SK-MEL-5 (cell line): ENCODE results near the gene HMCN1. TPM values are rescaled to one million over a fixed set of nuclear protein-coding genes. Genes with fewer than 3 reads are reported as not detected.

ENCODE experiments used
- DNase-seq: peaks from one replicate; pipeline ENCODE4 v3.0.0-alpha.2; 2016; ENCODE audit warnings: low read depth, low spot score
- in situ Hi-C: cut with HindIII; loops from 2 replicates; pipeline ENCODE4 v1.10.0; 2016; ENCODE audit warnings: low sequenced_read_pairs, high pct_unique_total_duplicates, low pct_unique_long_range_greater_than_20kb
- polyA plus RNA-seq, 2 experiments: library from polyadenylated mRNA; depleted of rRNA; stranded (reverse); fragments of >200 nt; gene quantifications; 2 replicates each; pipeline ENCODE4 v1.2.3, GENCODE V29; 2015
- total RNA-seq: library from RNA; depleted of rRNA; stranded (reverse); fragments of >200 nt; shearing (Covaris generic); gene quantifications from 2 replicates; pipeline ENCODE4 v1.2.3, GENCODE V29; 2014; rRNA removed

HMCN1 gene
- 128 and 150 TPM in 2 replicates for total RNA-seq
- polyA plus RNA-seq (2015; cell fraction: cytosol; rRNA removed) = 92.7 and 126 TPM in 2 replicates
- 93.1 and 121 TPM in 2 replicates for polyA plus RNA-seq (2015; cell fraction: nucleus; rRNA removed)

DNA sequence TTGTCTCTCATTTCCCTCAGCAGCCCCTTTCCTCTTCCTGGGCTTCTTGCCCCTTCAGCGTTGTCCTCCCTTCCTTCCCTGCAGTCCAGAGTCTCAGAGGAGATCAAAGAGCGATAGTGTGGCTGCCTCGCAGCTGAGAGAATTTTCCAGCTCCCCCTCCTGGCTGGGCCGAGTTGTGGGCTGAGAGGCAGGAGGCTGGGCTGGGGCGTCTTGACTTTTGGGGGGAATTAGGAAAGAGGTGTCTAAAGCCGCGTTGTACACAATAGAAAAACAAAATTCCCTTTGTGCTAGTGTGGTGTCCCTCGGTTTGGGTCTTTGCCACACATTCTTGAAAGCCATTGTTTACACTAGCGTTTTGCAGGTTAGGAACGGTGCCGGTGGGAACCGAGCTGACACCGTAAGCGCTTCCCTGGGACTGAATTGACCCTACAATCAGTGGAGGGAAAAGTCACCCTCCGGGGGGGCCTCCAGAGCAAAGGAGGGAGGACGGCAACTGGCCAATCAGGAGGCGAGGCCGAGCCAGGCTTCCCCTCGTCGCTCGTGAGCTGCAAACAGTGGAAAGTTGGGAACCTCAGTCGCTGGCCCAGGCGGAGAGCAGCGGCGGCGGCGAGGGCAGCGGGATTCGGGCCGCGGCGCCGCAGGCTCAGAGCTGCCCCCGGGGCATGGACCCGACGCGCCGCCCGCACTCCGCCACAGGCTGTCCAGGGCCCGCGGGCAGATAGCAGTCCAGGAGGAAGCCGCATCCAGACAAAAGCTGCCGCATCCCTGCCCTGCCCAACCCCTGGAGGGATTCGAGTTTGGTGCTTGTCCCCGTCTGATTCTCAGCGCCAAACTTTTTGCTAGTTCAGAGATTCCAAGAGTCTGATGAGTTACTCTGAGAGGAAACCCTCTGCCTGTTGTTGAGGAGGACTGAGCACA, at the start of gene HMCN1:
Gene HMCN1 (plus strand): TSS at position 574 of the 918 bp plus-strand sequence. CDS start 389 bp downstream, outside the sequence.
- in situ Hi-C loops = no loop called here
- DNase-seq = peak; percentile 91

DNA sequence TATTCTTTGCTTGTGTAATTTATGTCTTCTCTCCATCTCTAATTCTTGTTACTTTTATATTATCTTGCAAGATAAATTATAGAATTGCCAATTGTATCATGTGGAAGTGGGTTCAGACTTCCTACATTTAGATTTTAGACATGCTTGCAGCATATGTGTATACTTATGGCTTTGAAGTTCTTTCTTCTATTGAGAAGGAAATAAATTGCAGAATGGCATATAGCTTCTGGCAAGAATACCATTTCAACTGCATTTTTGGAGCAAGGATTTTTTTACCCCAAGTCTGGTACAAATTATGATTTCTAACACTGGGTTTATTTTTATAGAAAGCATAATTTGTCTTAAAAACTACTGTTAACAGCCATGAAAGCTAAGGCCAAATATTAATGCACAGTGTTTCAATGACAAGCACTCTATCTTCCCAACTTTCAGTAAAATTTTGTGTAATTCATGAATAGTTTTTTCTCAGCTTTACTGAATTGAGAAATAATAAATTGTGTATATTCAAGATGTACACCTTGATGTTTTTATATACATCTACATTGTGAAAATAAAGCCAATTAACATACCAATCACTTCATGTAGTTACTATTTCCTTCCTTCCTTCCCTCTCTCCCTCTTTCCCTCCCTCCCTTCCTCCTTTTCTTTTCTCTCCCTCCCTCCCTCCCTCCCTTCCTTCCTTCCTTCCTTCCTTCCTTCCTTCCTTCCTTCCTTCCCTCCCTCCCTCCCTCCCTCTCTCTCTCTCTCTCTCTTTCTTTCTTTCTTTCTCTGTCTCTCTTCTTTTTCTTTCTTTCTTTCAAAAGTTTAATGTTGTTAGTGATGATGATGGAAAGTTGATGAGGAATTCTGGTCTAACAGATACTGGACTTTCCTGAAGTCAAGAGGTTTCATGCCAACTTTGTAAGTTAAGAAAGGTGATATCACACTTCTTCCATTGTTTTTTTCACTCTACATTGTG, 47.1 kb upstream of the HMCN1 start:
- DNase-seq = no peak
- in situ Hi-C loops = no loop called here

DNA sequence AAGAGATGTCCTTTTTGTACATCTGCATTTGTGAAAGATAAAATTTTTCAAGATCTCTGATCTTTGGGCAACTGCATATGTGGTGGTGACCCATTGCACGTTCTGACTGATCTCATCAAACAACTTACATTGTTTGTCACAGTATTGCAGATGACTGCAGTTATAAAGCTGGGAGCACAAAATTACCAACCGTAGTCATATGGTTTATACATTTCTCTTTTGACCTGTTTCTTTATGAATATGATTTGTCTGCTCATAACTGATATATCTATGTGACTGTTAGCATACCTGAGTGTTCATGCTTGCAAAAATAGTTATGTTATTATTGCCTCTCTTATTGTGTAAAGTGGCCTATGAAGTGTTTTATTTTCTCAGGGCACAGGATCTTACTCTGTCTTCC, 43.7 kb upstream of the HMCN1 start:
- no peak for DNase-seq
- in situ Hi-C loops = no loop called here

DNA sequence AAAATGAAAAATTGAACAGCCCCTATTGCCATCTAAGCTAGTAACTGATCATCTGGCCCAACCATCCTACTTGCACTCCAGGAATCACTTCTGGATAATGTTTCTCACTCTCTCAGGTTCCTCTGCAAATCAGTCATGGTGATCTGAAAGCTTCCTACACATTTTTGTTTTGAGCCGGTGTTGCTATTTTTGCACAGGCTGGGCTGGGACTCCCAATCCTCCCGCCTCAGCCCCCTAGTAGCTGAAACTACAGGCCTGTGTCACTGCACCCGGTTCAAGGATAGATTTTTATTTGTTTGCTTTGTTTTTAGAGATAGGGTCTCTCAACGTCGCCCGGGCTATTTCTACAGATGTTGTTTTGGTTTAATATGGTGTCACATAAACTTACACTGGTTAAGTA, 40.5 kb upstream of the HMCN1 start:
- in situ Hi-C loops = no loop called here
- no peak for DNase-seq

DNA sequence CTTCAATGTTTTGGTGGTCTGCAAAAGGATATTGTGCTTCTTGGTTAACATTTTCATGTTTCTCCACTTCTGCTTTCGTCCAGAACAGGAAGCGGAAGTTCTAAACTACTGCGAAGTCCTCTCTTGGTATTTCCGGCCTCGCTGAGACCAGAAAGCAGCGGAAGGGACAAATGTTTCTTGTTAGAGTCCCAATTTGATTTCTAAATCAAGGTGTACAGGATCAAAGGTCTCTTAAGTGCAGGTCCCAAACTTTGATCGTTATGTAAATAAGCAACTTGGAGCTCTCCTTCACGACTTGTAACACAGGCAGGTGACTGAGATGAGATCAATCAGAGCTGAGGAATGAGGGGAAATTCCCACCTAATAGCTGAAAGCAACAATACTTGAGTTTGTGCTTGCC, 40.1 kb upstream of the HMCN1 start:
- in situ Hi-C loops = no loop called here
- no peak for DNase-seq

DNA sequence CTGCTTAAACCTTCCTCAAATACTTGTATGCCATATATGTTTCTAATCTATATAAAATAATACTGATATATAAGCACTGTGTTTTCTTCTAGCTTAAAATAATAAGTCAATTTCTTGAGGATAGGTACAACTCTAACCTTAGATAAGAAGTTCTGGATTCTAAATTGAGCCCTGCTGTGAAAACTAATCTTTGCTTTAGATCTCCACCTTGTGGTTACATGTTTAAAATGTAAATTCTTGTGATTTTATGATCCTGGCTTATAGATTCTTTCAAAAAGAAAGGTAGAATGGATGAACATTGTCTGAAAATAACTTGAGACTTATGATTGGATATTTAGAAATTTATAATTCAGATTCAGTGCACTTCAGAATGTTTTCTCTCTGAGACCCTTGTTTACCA, 38.9 kb upstream of the HMCN1 start:
- peak; percentile 34 for DNase-seq
- in situ Hi-C loops = no loop called here

DNA sequence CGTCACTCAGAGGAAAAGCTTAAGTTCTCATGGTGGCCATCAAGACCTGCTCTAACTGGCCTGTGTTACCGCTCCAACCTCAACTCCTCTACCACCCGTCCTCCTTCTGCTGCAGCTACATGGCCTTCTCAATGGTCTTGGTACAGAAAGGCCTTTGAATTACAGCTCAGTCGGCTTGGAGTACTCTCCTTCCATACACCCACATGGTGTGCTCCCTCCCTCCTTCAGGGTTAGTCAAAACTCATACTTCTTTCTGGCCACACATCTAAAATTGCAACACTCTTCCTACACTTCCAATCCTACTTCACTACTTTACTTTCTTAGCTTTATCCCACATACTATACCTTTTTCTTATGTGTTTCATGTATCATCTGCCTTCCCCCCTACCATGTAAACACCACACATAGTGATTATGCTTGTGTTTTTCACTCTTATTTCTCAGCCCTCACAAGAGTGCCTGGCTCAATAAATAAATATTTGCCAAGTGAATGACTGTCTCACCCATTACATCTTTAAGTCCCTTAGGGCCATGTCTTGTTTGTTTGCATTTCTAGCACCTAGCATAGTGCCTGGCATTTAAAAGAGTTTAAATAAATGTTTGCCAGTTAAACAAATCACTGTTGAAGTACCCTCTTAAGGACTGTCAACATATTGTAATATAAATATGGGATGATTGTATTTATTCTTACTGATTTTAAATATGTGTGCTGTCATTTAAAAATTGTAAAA, 37.6 kb upstream of the HMCN1 start:
- no peak for DNase-seq
- in situ Hi-C loops = no loop called here

DNA sequence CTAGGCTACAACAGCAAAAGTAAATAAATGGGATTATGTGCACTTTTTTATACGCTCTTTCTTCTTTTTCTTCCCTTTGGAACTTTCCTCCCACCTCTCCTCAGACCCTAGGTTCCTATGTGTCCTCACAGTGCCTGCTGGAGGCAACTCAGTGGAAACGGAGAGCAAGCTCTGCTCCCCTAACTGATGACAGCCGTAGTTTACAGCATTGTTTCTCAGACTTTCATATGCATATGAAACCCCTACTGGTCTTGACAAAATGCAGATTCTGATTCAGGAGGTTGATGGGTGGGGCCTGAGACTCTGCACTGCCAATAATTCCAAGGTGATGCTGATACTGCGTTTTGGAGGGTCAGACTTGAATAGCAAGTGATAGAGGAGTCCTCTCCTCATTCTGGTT, 34.3 kb upstream of the HMCN1 start:
- in situ Hi-C loops = no loop called here
- no peak for DNase-seq

DNA sequence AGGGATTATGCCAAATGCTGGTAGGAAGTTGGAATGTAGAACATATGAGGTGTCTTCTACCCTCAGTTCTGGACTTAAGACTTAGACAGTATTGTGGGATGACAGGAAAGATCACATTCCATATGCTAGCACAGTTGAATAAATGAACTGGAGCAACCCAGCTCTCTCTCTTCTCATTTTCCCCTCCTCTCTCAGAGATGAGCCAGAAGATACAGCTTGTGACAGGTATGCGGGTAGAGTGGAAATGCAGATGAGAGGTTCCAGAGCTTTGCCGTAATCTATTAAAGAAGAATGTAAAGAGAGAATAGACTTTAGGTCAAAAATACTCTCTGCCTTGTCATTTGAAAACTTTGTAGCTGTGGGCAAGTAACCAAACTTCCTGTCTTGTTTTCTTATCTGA, 32.5 kb upstream of the HMCN1 start:
- DNase-seq = no peak
- in situ Hi-C loops = no loop called here

DNA sequence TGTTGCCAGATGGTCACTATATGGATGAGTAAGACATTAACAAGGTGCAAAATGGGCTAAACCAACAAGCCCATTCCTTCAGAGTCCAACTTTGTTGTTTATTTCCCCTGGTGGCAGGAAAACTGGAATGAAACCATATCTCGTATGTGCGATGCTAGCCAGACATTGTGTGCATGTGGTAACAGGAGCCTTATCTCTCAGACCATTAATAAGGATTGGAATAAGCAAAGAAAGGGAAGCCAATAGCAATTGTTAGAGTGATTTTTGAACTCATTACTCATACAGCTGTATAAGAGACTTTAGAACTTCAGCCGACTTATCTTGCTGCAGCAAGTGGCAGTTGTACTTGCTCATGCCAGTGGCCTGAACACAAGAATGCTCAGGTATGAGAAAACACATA, 30.0 kb upstream of the HMCN1 start:
- no peak for DNase-seq
- in situ Hi-C loops = no loop called here

DNA sequence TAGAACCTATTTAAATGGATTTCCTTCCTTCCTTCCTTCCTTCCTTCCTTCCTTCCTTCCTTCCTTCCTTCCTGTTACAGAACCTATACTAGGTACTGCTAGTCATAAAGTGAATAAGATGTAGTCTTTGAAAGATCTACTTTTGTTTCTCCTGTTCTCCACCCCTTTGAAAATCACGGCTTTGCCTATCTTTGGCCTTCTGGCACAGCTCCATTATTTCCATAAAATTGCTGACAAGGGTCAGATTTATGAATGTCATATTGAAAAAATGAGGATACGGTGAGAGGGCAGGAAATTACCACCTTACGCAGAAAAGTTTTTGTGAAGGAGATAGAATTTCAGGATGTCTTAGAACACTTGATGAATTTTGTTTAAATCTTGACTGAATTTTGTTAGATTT, 18.1 kb upstream of the HMCN1 start:
- no peak for DNase-seq
- in situ Hi-C loops = no loop called here

DNA sequence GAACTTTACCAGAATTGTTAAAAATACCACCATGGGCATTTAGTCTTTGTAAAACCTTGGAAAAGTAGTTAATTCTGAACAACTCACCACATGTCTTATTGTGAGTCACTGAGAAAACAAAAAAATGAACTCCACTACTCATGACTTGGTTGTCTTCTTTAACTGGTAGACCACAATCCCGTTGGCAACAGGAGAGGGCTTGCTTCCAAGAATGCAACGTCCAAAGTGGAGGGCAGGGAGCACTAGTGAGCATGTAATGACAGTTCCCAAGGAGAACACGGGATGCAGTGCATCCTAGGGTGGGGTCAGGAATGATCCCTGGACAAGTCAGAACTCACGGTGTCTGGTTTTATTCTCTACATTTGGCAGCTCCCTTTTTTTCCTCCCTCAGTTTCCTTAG, 15.2 kb upstream of the HMCN1 start:
- in situ Hi-C loops = no loop called here
- peak; percentile 92 for DNase-seq

DNA sequence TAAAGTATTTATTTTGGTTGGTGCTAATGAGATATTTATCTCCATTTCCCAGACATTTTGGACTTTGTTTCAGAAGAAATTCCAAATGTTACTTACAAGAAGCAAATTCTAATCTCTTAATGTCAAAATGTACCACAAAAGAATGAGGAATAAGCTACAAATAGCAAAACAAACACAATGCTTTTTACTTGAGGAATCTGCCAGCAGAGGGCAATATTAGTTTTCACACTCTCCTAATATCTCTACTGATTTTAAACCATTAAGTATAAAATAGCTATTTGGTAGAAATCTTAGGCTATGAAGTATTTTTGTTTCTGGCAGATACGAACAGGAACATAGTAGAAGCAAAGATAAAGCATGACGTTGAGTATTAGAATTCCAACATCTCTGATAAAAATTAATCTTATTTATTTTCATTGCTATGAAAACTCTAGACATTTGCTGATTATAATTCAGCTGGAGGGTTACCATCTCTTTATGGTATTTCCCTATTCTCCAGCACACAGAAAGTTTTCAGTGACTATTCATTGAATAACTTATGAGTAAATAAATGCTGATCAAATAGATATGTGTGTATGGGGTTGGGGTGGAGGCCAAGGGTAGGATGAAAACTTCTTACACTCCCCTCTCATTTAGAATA, 13.4 kb upstream of the HMCN1 start:
- in situ Hi-C loops = no loop called here

DNA sequence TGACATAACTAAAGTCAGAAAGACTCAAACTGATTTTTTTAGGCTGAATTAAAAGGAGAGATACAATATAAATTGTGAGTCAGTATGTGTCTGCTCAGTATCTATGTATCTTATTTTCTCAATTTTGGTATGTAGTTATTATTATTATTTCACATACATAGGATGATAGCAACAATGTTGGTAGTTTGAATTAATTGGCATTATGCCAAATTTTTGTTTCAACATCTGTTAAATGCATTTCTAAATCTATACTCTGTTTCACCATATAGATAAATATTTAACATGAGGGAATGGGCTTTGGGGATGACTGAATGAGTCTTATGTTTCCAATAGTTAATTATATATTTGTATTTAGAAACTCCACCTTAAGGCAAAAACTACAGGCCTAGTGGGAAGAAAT, 12.6 kb upstream of the HMCN1 start:
- no peak for DNase-seq
- in situ Hi-C loops = no loop called here

More for the DNA sequence above, 13.4 kb upstream of the HMCN1 start:
- DNase-seq = peak; percentile 65

DNA sequence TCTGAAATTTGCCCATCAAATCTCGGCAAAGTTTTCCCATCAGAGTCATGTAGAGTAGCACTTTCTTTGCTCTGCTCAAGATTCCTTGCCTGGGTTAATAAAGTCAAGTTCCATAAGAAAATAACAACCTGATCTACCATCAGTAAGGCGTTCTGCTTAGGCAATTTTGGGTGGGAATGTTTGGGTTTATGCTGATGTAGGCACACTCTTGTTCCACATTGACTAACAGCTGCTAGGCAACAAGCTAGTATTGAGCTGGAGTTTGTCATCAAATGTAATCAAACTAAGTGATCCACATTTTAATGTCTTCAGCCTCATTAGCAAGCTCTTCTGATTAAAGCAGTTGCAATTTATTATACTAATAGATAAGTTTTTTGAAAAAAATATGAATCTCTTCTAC, 12.1 kb upstream of the HMCN1 start:
- in situ Hi-C loops = no loop called here
- DNase-seq = no peak

DNA sequence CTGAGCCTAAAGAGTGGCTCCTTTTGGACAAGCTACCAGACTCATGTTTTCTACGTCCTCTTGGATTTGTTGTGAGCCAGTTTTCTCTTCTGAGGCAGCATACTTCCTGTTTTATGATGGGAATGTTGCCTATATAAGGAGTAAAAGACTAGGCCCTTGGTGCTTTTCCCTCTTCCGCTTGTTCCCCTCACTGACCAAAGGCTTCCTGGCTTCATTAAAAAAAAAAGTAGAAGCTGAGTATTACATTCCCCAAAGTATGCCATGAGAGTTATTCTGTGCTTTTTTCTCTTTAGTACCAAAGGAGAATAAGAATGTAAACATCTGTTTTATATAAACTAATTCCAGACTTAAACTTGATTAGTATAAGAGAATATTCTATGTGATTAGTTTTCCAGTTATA, 6.5 kb upstream of the HMCN1 start:
- no peak for DNase-seq
- in situ Hi-C loops = no loop called here

DNA sequence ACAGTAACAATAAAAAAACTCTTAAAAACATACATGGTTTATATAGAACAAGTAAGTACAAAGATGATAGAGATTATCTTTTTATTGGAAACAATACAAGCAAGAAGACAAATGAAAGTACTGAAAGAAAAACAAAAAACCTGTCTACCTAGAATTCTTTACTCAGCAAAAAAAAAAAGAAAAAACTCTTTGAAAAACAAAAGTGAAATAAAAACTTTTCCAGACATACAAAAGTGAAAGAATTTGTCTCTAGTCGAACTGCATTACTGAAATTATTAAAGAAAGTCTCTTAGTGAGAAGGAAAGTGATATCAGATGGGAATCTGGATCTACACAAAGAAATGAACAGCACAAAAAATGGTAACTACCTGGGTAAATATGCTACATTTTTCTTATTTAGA, 2.7 kb upstream of the HMCN1 start:
- no peak for DNase-seq
- in situ Hi-C loops = no loop called here
